Suprapubic skin (tissue), 4 donors: ENCODE measurements around the gene KRT78. TPM values are rescaled to one million over a fixed set of nuclear protein-coding genes. Genes with fewer than 3 reads are reported as not detected.

ENCODE experiments used
- DNase-seq, 2 donors: peaks; one replicate each; pipeline ENCODE4 v3.0.0-alpha.2; 2019; ENCODE audit warnings: low spot score in 2 of 2
- H3K27ac ChIP-seq: fragments of 200-600 bp; sonication (generic); one replicate; pipeline ENCODE4 v1.5.1; 2019
- H3K27me3 ChIP-seq: fragments of 200-600 bp; sonication (generic); one replicate; pipeline ENCODE4 v1.5.1; 2019
- H3K36me3 ChIP-seq: fragments of 200-600 bp; sonication (generic); one replicate; pipeline ENCODE4 v1.5.1; 2019
- H3K4me1 ChIP-seq: fragments of 200-600 bp; sonication (generic); one replicate; pipeline ENCODE4 v1.5.1; 2019
- H3K4me3 ChIP-seq: fragments of 200-600 bp; sonication (generic); one replicate; pipeline ENCODE4 v1.5.1; 2019; ENCODE audit warnings: mild to moderate bottlenecking
- H3K9me3 ChIP-seq: fragments of 200-600 bp; sonication (generic); one replicate; pipeline ENCODE4 v1.5.1; 2019
- CTCF ChIP-seq, 2 donors: fragments of 200-600 bp in 1 of 2; fragments of 450-650 bp in 1 of 2; sonication (generic) in 1 of 2; IDR thresholded peaks; one replicate each; pipeline ENCODE4 v1.5.1; 2016 to 2019; ENCODE audit warnings: antibody characterized with exemption in 2 of 2, mild to moderate bottlenecking in 1 of 2, moderate library complexity in 1 of 2
- EP300 ChIP-seq: sonication (generic); formaldehyde crosslinking; IDR thresholded peaks from one replicate; pipeline ENCODE4 v1.6.1; 2017; ENCODE audit warnings: antibody characterized with exemption
- POLR2A ChIP-seq, 2 donors: fragments of 450-650 bp; IDR thresholded peaks; one replicate each; pipeline ENCODE4 v1.6.1; 2017; ENCODE audit warnings: antibody characterized with exemption in 2 of 2, mild to moderate bottlenecking in 2 of 2, moderate library complexity in 2 of 2
- POLR2AphosphoS5 ChIP-seq, 3 donors: sonication (generic); formaldehyde crosslinking; IDR thresholded peaks; one replicate each; pipeline ENCODE4 v1.6.1; 2017; ENCODE audit warnings: antibody characterized with exemption in 3 of 3
- WGBS: methylation state at CpG from one replicate; pipeline ENCODE4 v1.1.5; 2018; 5-methylcytosine and 5-hydroxymethylcytosine counted together
- total RNA-seq, 4 donors: library from RNA; depleted of rRNA; stranded (reverse); fragments of >200 nt; gene quantifications; one replicate each; pipeline ENCODE4 v1.1.0, GENCODE V29; 2016

KRT78 gene
- total RNA-seq, 4 donors from 2014 or later: 48.9 to 115 (median 80.0) TPM

- no peaks in the 10 kb centered on the region for H3K27me3 ChIP-seq
- no peak for TF ChIP-seq EP300
- no peak for TF ChIP-seq POLR2AphosphoS5 (IDR thresholded peaks at IDR 0.05)
- no peak for TF ChIP-seq CTCF (IDR thresholded peaks at IDR 0.05)
- TF ChIP-seq POLR2A (IDR thresholded peaks at IDR 0.05): no peak
- no peaks in the 10 kb centered on the region for H3K9me3 ChIP-seq
- no peak overlapping the region for H3K4me3 ChIP-seq
- no peaks in the 10 kb centered on the region for H3K4me1 ChIP-seq
- H3K36me3 ChIP-seq: no peaks in the 10 kb centered on the region
- no peak overlapping the region for H3K27ac ChIP-seq
- no peak for DNase-seq
Observed at GRCh38 chr12:52828156-52828555, 20.6 kb downstream of the KRT78 start.

GRCh38 chr12:52827499-52828090 is 21.2 kb downstream of the KRT78 start:
- Histone ChIP-seq H3K27ac (no peak overlapping the region), H3K36me3 (no peaks in the 10 kb centered on the region), H3K4me3 (no peak overlapping the region), H3K9me3 (no peaks in the 10 kb centered on the region), H3K4me1 (no peaks in the 10 kb centered on the region), H3K27me3 (no peaks in the 10 kb centered on the region)
- 87% methylated on average over 6 of the region's 6 CpGs for WGBS
- TF ChIP-seq POLR2AphosphoS5 (IDR thresholded peaks at IDR 0.05) (no peak), POLR2A (IDR thresholded peaks at IDR 0.05) (no peak), EP300 (no peak)
- no peak for DNase-seq

- no peak overlapping the region for H3K27ac ChIP-seq
- 95% methylated on average over 11 of the region's 11 CpGs for WGBS
- no peak for DNase-seq
Observed at GRCh38 chr12:52826611-52827498, 21.9 kb downstream of the KRT78 start.

GRCh38 chr12:52825961-52826360 is 22.8 kb downstream of the KRT78 start:
- peaks cover 7% of the 10 kb centered on the region for H3K4me1 ChIP-seq
- H3K36me3 ChIP-seq: no peaks in the 10 kb centered on the region
- TF ChIP-seq POLR2AphosphoS5 (IDR thresholded peaks at IDR 0.05) (no peak), EP300 (no peak), CTCF (IDR thresholded peaks at IDR 0.05) (no peak), POLR2A (IDR thresholded peaks at IDR 0.05) (no peak)
- no peaks in the 10 kb centered on the region for H3K9me3 ChIP-seq
- WGBS: 88% methylated on average over 4 of the region's 4 CpGs
- no peak overlapping the region for H3K27ac ChIP-seq
- no peak for DNase-seq
- H3K27me3 ChIP-seq: no peaks in the 10 kb centered on the region
- H3K4me3 ChIP-seq: no peak overlapping the region

More at GRCh38 chr12:52826611-52827498, 21.9 kb downstream of the KRT78 start:
- TF ChIP-seq POLR2A (IDR thresholded peaks at IDR 0.05) (no peak), CTCF (IDR thresholded peaks at IDR 0.05) (no peak), POLR2AphosphoS5 (IDR thresholded peaks at IDR 0.05) (no peak), EP300 (no peak)
- no peaks in the 10 kb centered on the region for H3K9me3 ChIP-seq
- H3K4me3 ChIP-seq: no peak overlapping the region
- H3K27me3 ChIP-seq: no peaks in the 10 kb centered on the region
- peaks cover 7% of the 10 kb centered on the region for H3K4me1 ChIP-seq
- H3K36me3 ChIP-seq: no peaks in the 10 kb centered on the region

- 91% methylated on average over 4 of the region's 5 CpGs for WGBS
- TF ChIP-seq CTCF (IDR thresholded peaks at IDR 0.05): no peak
- TF ChIP-seq POLR2AphosphoS5 (IDR thresholded peaks at IDR 0.05): no peak
- no peak for TF ChIP-seq EP300
- TF ChIP-seq POLR2A (IDR thresholded peaks at IDR 0.05): no peak
- no peaks in the 10 kb centered on the region for H3K27me3 ChIP-seq
- H3K36me3 ChIP-seq: no peaks in the 10 kb centered on the region
- no peak overlapping the region for H3K4me3 ChIP-seq
- no peak overlapping the region for H3K27ac ChIP-seq
- H3K9me3 ChIP-seq: no peaks in the 10 kb centered on the region
- DNase-seq: no peak
- peaks cover 7% of the 10 kb centered on the region for H3K4me1 ChIP-seq
Observed at GRCh38 chr12:52824741-52825410, 23.9 kb downstream of the KRT78 start.
